HL-60 (cell line): ENCODE results near the gene SYNGR3.

Source experiments
- TF ChIP-seq, protein P1 (sequence below): IDR thresholded peaks from one replicate; pipeline ENCODE4 v1.5.1; 2011; ENCODE audit warnings: low read length, control low read depth, inconsistent platforms; ENCODE audit not compliant: insufficient read depth
- TF ChIP-seq, protein P2 (sequence below): IDR thresholded peaks from 2 replicates; pipeline ENCODE4 v1.6.1; 2012; ENCODE audit warnings: low read depth; ENCODE audit not compliant: insufficient replicate concordance

DNA sequence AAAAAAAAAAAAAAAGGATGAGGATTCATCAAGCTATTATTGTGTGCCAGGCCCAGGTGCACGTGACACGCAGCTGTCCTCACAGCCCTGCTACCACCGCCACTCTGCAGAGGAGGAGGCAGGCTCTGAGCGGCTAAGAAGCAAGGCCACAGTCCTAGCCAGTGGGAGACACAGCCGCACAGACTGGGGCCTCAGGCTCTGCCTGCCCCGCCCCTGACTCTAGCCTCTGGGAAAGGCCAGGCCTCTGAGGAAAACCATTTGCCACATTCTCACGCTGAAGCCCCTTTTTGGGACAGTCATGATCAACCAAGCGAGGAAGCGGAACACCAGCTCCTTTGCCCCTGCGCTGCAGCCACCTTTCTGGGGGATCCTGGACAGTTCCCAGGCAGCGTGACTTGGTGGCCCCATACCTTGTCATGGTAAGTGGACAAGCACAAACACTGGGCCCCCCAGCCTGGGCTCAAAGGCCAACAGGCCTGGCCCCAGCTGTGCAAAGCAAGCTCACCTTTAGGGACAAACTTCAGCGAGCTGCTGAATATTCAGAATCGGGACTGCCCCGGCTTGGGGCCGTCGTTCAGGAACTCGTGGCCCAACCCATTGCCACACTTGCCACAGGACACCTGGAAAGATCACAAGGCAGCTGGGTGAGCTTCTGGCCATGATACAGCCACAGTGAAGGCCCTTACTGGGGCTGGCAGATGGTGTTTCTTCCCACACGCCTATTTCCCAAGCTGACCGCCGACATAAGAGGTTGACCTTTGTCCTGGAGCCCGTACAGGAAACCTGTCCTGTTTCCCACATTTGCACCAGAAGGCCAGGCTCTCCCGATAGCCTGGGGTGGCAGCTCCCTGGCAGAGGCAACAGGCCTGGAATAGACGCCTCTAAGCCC is 49.3 kb upstream of the SYNGR3 start:
- TF ChIP-seq, protein P1, sequence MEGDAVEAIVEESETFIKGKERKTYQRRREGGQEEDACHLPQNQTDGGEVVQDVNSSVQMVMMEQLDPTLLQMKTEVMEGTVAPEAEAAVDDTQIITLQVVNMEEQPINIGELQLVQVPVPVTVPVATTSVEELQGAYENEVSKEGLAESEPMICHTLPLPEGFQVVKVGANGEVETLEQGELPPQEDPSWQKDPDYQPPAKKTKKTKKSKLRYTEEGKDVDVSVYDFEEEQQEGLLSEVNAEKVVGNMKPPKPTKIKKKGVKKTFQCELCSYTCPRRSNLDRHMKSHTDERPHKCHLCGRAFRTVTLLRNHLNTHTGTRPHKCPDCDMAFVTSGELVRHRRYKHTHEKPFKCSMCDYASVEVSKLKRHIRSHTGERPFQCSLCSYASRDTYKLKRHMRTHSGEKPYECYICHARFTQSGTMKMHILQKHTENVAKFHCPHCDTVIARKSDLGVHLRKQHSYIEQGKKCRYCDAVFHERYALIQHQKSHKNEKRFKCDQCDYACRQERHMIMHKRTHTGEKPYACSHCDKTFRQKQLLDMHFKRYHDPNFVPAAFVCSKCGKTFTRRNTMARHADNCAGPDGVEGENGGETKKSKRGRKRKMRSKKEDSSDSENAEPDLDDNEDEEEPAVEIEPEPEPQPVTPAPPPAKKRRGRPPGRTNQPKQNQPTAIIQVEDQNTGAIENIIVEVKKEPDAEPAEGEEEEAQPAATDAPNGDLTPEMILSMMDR = no peak
- TF ChIP-seq, protein P2, sequence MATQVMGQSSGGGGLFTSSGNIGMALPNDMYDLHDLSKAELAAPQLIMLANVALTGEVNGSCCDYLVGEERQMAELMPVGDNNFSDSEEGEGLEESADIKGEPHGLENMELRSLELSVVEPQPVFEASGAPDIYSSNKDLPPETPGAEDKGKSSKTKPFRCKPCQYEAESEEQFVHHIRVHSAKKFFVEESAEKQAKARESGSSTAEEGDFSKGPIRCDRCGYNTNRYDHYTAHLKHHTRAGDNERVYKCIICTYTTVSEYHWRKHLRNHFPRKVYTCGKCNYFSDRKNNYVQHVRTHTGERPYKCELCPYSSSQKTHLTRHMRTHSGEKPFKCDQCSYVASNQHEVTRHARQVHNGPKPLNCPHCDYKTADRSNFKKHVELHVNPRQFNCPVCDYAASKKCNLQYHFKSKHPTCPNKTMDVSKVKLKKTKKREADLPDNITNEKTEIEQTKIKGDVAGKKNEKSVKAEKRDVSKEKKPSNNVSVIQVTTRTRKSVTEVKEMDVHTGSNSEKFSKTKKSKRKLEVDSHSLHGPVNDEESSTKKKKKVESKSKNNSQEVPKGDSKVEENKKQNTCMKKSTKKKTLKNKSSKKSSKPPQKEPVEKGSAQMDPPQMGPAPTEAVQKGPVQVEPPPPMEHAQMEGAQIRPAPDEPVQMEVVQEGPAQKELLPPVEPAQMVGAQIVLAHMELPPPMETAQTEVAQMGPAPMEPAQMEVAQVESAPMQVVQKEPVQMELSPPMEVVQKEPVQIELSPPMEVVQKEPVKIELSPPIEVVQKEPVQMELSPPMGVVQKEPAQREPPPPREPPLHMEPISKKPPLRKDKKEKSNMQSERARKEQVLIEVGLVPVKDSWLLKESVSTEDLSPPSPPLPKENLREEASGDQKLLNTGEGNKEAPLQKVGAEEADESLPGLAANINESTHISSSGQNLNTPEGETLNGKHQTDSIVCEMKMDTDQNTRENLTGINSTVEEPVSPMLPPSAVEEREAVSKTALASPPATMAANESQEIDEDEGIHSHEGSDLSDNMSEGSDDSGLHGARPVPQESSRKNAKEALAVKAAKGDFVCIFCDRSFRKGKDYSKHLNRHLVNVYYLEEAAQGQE = no peak
